Activated naive CD8-positive, alpha-beta T cell treated with anti-CD3 and anti-CD28 coated beads, Interleukin-2, amount 50 U/mL, for 24 hours (primary cell): ENCODE results near the gene SLC10A7.

Experiments used
- ATAC-seq: fragments of 150-1000 bp; cut with Tn5 transposase; one replicate; pipeline ENCODE4 v1.10.0; 2021
- DNase-seq: peaks from one replicate; pipeline ENCODE4 v3.0.0; 2021
- H3K27ac Mint-ChIP-seq: one replicate; pipeline ENCODE4 v1.8.0; 2021; ENCODE audit warnings: mild to moderate bottlenecking, mixed read lengths
- H3K27me3 Mint-ChIP-seq: one replicate; pipeline ENCODE4 v1.8.0; 2021; ENCODE audit warnings: mixed read lengths
- H3K36me3 Mint-ChIP-seq: one replicate; pipeline ENCODE4 v1.8.0; 2021; ENCODE audit warnings: low read depth, mixed read lengths
- H3K4me1 Mint-ChIP-seq: one replicate; pipeline ENCODE4 v1.8.0; 2021; ENCODE audit warnings: mixed read lengths
- H3K4me3 Mint-ChIP-seq: one replicate; pipeline ENCODE4 v1.8.0; 2021; ENCODE audit warnings: mild to moderate bottlenecking, moderate library complexity, mixed read lengths
- H3K9me3 Mint-ChIP-seq: one replicate; pipeline ENCODE4 v1.8.0; 2021; ENCODE audit warnings: mixed read lengths

Gene SLC10A7

GRCh38 chr4:146478009-146478408, 43.7 kb downstream of the SLC10A7 start:
- ATAC-seq (no peak), DNase-seq (no peak)
- H3K27ac Mint-ChIP-seq = no peak overlapping the region
- peaks cover 5% of the 10 kb centered on the region for H3K9me3 Mint-ChIP-seq
- H3K36me3 Mint-ChIP-seq = peaks cover 25% of the 10 kb centered on the region
- no peaks in the 10 kb centered on the region for H3K4me1 Mint-ChIP-seq
- no peak overlapping the region for H3K4me3 Mint-ChIP-seq
- no peaks in the 10 kb centered on the region for H3K27me3 Mint-ChIP-seq

- Mint-ChIP-seq H3K9me3 (no peaks in the 10 kb centered on the region), H3K36me3 (peaks cover 16% of the 10 kb centered on the region), H3K4me3 (no peak overlapping the region), H3K27ac (no peak overlapping the region), H3K4me1 (no peaks in the 10 kb centered on the region), H3K27me3 (no peaks in the 10 kb centered on the region)
- DNase-seq (no peak), ATAC-seq (no peak)
Observed at GRCh38 chr4:146477054-146477453, 44.7 kb downstream of the SLC10A7 start.

- Mint-ChIP-seq H3K9me3 (no peaks in the 10 kb centered on the region), H3K4me1 (no peaks in the 10 kb centered on the region), H3K36me3 (peaks cover 1% of the 10 kb centered on the region), H3K27ac (no peak overlapping the region), H3K4me3 (no peak overlapping the region), H3K27me3 (no peaks in the 10 kb centered on the region)
- DNase-seq (no peak), ATAC-seq (no peak)
Observed at GRCh38 chr4:146472404-146472803, 49.3 kb downstream of the SLC10A7 start.

GRCh38 chr4:146470604-146471003, 51.1 kb downstream of the SLC10A7 start:
- Mint-ChIP-seq H3K9me3 (no peaks in the 10 kb centered on the region), H3K4me3 (no peak overlapping the region), H3K27ac (no peak overlapping the region), H3K4me1 (peaks cover 4% of the 10 kb centered on the region), H3K36me3 (peaks cover 1% of the 10 kb centered on the region), H3K27me3 (no peaks in the 10 kb centered on the region)
- ATAC-seq (no peak), DNase-seq (no peak)

- no peak overlapping the region for H3K27ac Mint-ChIP-seq
- no peaks in the 10 kb centered on the region for H3K9me3 Mint-ChIP-seq
- H3K27me3 Mint-ChIP-seq = no peaks in the 10 kb centered on the region
- peaks cover 6% of the 10 kb centered on the region for H3K4me1 Mint-ChIP-seq
- H3K4me3 Mint-ChIP-seq = no peak overlapping the region
- ATAC-seq (no peak), DNase-seq (no peak)
- peaks cover 1% of the 10 kb centered on the region for H3K36me3 Mint-ChIP-seq
Observed at GRCh38 chr4:146469022-146469421, 52.7 kb downstream of the SLC10A7 start.

GRCh38 chr4:146465628-146466027, 56.1 kb downstream of the SLC10A7 start:
- ATAC-seq (no peak), DNase-seq (no peak)
- H3K27me3 Mint-ChIP-seq = no peaks in the 10 kb centered on the region
- H3K27ac Mint-ChIP-seq = no peak overlapping the region
- no peak overlapping the region for H3K4me3 Mint-ChIP-seq
- peaks cover 3% of the 10 kb centered on the region for H3K36me3 Mint-ChIP-seq
- peaks cover 10% of the 10 kb centered on the region for H3K4me1 Mint-ChIP-seq
- H3K9me3 Mint-ChIP-seq = no peaks in the 10 kb centered on the region

- Mint-ChIP-seq H3K27me3 (no peaks in the 10 kb centered on the region), H3K27ac (peak overlapping the region; percentile 31), H3K4me3 (no peak overlapping the region), H3K9me3 (peaks cover 4% of the 10 kb centered on the region), H3K36me3 (peaks cover 14% of the 10 kb centered on the region), H3K4me1 (peaks cover 34% of the 10 kb centered on the region)
- no peak for DNase-seq
- ATAC-seq = no peak
Observed at GRCh38 chr4:146462251-146462650, 59.5 kb downstream of the SLC10A7 start.

- H3K4me3 Mint-ChIP-seq = peak overlapping the region; percentile 66
- H3K27ac Mint-ChIP-seq = peak overlapping the region; percentile 89
- no peaks in the 10 kb centered on the region for H3K27me3 Mint-ChIP-seq
- H3K4me1 Mint-ChIP-seq = peaks cover 31% of the 10 kb centered on the region
- peaks cover 16% of the 10 kb centered on the region for H3K36me3 Mint-ChIP-seq
- peaks cover 4% of the 10 kb centered on the region for H3K9me3 Mint-ChIP-seq
- no peak for DNase-seq
- peak; percentile 95 for ATAC-seq
Observed at GRCh38 chr4:146458594-146458993, 63.1 kb downstream of the SLC10A7 start.

GRCh38 chr4:146456681-146457080, 65.1 kb downstream of the SLC10A7 start:
- ATAC-seq = no peak
- H3K27ac Mint-ChIP-seq = no peak overlapping the region
- H3K9me3 Mint-ChIP-seq = peaks cover 8% of the 10 kb centered on the region
- H3K4me3 Mint-ChIP-seq = no peak overlapping the region
- H3K27me3 Mint-ChIP-seq = no peaks in the 10 kb centered on the region
- no peak for DNase-seq
- peaks cover 18% of the 10 kb centered on the region for H3K36me3 Mint-ChIP-seq
- H3K4me1 Mint-ChIP-seq = peaks cover 30% of the 10 kb centered on the region

GRCh38 chr4:146453181-146453807, 68.4 kb downstream of the SLC10A7 start:
- H3K4me3 Mint-ChIP-seq = no peak overlapping the region
- H3K4me1 Mint-ChIP-seq = peaks cover 44% of the 10 kb centered on the region
- ATAC-seq (no peak), DNase-seq (no peak)
- peaks cover 21% of the 10 kb centered on the region for H3K36me3 Mint-ChIP-seq
- no peak overlapping the region for H3K27ac Mint-ChIP-seq
- H3K9me3 Mint-ChIP-seq = peaks cover 18% of the 10 kb centered on the region
- H3K27me3 Mint-ChIP-seq = no peaks in the 10 kb centered on the region

- Mint-ChIP-seq H3K27me3 (no peaks in the 10 kb centered on the region), H3K4me3 (peak overlapping the region; percentile 47), H3K27ac (peak overlapping the region; percentile 74), H3K36me3 (peaks cover 22% of the 10 kb centered on the region), H3K4me1 (peaks cover 31% of the 10 kb centered on the region), H3K9me3 (peaks cover 21% of the 10 kb centered on the region)
- peak; percentile 93 for ATAC-seq
- no peak for DNase-seq
Observed at GRCh38 chr4:146450524-146450923, 71.2 kb downstream of the SLC10A7 start.

GRCh38 chr4:146446555-146446954, 75.2 kb downstream of the SLC10A7 start:
- H3K27me3 Mint-ChIP-seq = no peaks in the 10 kb centered on the region
- peaks cover 15% of the 10 kb centered on the region for H3K9me3 Mint-ChIP-seq
- ATAC-seq = no peak
- no peak overlapping the region for H3K4me3 Mint-ChIP-seq
- H3K27ac Mint-ChIP-seq = no peak overlapping the region
- no peak for DNase-seq
- H3K36me3 Mint-ChIP-seq = peaks cover 24% of the 10 kb centered on the region
- H3K4me1 Mint-ChIP-seq = peaks cover 27% of the 10 kb centered on the region

- Mint-ChIP-seq H3K27ac (no peak overlapping the region), H3K27me3 (no peaks in the 10 kb centered on the region), H3K4me1 (peaks cover 16% of the 10 kb centered on the region), H3K9me3 (peaks cover 6% of the 10 kb centered on the region), H3K36me3 (peaks cover 17% of the 10 kb centered on the region), H3K4me3 (no peak overlapping the region)
- DNase-seq (no peak), ATAC-seq (no peak)
Observed at GRCh38 chr4:146445198-146446150, 76.3 kb downstream of the SLC10A7 start.

- DNase-seq (no peak), ATAC-seq (no peak)
- Mint-ChIP-seq H3K4me3 (no peak overlapping the region), H3K27ac (no peak overlapping the region), H3K9me3 (peaks cover 6% of the 10 kb centered on the region), H3K27me3 (no peaks in the 10 kb centered on the region), H3K36me3 (peaks cover 17% of the 10 kb centered on the region), H3K4me1 (no peaks in the 10 kb centered on the region)
Observed at GRCh38 chr4:146443525-146443924, 78.2 kb downstream of the SLC10A7 start.

- H3K27ac Mint-ChIP-seq = no peak overlapping the region
- H3K4me1 Mint-ChIP-seq = no peaks in the 10 kb centered on the region
- peaks cover 6% of the 10 kb centered on the region for H3K9me3 Mint-ChIP-seq
- no peaks in the 10 kb centered on the region for H3K27me3 Mint-ChIP-seq
- DNase-seq = no peak
- ATAC-seq = no peak
- H3K4me3 Mint-ChIP-seq = no peak overlapping the region
- H3K36me3 Mint-ChIP-seq = peaks cover 17% of the 10 kb centered on the region
Observed at GRCh38 chr4:146442801-146443200, 78.9 kb downstream of the SLC10A7 start.
